Activated naive CD8-positive, alpha-beta T cell treated with anti-CD3 and anti-CD28 coated beads for 36 hours (primary cell): ENCODE measurements around the gene CD52. TPM values are rescaled to one million over a fixed set of nuclear protein-coding genes. Genes with fewer than 3 reads are reported as not detected.
"Not testable (repeated sequence)": the region's sequence is repeated elsewhere in the genome, so short reads cannot be mapped to it uniquely, and the experiment has no call there.

ENCODE experiments used
- DNase-seq: peaks from one replicate; pipeline ENCODE4 v3.0.0; 2021
- H3K27ac Mint-ChIP-seq: one replicate; pipeline ENCODE4 v1.8.0; 2022; ENCODE audit warnings: mild to moderate bottlenecking, moderate library complexity, mixed read lengths
- H3K27me3 Mint-ChIP-seq: one replicate; pipeline ENCODE4 v1.8.0; 2022; ENCODE audit warnings: mild to moderate bottlenecking, mixed read lengths
- H3K36me3 Mint-ChIP-seq: one replicate; pipeline ENCODE4 v1.8.0; 2021; ENCODE audit warnings: mild to moderate bottlenecking, mixed read lengths
- H3K4me1 Mint-ChIP-seq: one replicate; pipeline ENCODE4 v1.8.0; 2021; ENCODE audit warnings: mixed read lengths
- H3K4me3 Mint-ChIP-seq: one replicate; pipeline ENCODE4 v1.8.0; 2022; ENCODE audit warnings: mild to moderate bottlenecking, moderate library complexity, mixed read lengths
- H3K9me3 Mint-ChIP-seq: one replicate; pipeline ENCODE4 v1.8.0; 2022; ENCODE audit warnings: mixed read lengths
- total RNA-seq, 2 experiments: library from RNA; stranded (reverse); gene quantifications; one replicate each; pipeline ENCODE4 v1.2.3, GENCODE V29; 2021

The CD52 gene
- total RNA-seq, 2 experiments from 2014 or later, result 263 to 278 TPM

DNA sequence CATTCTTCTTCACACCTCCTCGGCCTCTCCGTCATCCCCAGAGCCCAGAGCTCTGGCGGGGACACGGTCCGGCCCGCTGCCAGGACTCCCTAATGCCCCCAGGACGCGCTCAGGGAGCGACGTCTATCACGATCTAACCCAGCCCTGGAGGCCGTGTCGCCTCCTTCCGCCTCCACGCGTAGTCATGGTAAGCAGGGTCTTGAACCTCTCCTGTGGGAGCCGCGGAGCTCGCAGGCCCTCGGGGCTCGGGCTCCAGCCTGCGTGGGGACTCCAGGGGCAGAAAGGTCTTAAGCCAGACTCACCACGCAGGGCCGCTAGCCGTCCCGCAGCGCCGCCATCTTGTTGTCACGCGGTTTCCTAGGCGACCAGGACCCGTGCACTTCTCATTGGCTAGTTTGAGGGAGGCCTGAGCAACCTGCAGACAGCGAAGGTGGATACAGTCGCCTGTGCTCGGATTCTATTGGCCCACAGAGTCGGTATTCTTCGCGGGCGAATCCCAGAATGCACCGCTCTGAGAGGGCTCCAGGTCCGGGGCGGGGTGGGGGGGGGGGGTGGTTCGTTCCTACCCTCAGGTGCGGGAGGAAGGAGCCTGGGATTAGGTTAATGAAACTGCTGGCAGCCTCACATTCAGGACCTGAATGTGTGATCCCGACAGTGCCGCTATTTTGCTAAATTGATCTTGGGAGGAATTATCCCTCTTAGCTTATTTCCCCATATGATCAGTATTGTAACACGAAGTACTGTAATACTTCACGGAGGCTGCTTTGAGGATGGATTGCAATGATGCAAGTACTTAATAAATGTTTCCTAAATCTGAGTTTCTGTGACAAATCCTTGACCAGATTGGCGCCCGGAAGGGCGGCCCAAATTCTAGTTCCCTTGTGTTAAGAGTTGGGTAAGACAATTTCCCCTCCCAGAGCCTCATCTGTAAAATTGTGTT, 11.2 kb upstream of the CD52 start, which contains the start of gene UBXN11:
Gene UBXN11 (minus strand): TSS at position 347 of the 940 bp plus-strand sequence. CDS start 3,753 bp downstream, outside the sequence.
- H3K4me1 Mint-ChIP-seq, result peaks cover 29% of the 10 kb centered on the region
- peak within 1 kb of the TSS; percentile 99 for H3K4me3 Mint-ChIP-seq
- DNase-seq, result peak; percentile 91
- H3K36me3 Mint-ChIP-seq, result no peaks in the 10 kb centered on the region
- peak within 1 kb of the TSS; percentile 94 for H3K27ac Mint-ChIP-seq
- H3K27me3 Mint-ChIP-seq, result no peaks in the 10 kb centered on the region
- H3K9me3 Mint-ChIP-seq, result no peaks in the 10 kb centered on the region

- H3K4me3 Mint-ChIP-seq, result peak overlapping the region; percentile 99
- peaks cover 29% of the 10 kb centered on the region for H3K4me1 Mint-ChIP-seq
- no peaks in the 10 kb centered on the region for H3K9me3 Mint-ChIP-seq
- no peaks in the 10 kb centered on the region for H3K36me3 Mint-ChIP-seq
- peak overlapping the region; percentile 94 for H3K27ac Mint-ChIP-seq
- H3K27me3 Mint-ChIP-seq, result no peaks in the 10 kb centered on the region
- DNase-seq, result no peak
Measured at GRCh38 chr1:26307363-26307781, 10.4 kb upstream of the CD52 start.

DNA sequence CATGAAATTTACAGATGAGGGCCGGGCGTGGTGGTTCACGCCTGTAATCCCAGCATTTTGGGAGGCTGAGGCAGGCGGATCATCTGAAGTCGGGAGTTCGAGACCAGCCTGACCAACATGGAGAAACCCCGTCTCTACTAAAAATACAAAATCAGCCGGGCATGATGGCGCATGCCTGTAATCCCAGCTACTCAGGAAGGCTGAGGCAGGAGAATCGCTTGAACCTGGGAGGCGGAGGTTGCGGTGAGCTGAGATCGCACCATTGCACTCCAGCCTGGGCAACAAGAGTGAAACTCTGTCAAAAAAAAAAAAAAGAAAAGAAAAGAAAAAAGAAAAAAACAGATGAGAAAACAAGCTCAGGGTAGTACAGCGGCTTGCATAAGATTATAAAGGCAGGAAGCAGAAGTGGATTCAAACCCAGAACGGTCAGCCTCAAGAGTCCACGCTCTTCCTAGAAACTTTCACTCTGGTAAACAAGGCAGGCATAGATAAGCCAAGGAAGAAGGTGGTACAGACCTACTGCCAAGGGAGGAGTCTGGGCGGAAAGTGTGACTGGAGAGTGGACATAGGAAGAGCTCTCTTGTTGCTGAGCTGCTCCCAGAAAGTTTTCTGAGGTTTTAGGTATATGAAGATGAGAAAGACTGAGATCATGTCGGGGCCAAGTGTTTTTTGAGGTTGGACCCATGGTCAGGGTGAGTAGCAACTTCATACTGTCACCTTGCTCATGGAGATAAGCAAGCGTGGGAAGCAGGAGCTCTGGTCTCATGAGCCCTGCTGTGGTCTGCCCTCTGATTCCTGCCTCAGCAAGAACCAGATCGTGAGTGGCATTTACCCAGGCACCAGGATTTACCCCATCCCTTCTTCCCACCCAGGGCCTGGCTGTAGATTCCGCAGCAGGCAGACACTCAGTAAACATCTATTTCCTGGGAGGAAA, 9.5 kb upstream of the CD52 start:
- H3K9me3 Mint-ChIP-seq, H3K27me3 Mint-ChIP-seq, H3K36me3 Mint-ChIP-seq: not testable (repeated sequence)
- Mint-ChIP-seq H3K27ac (peak overlapping the region; percentile 94), H3K4me1 (peaks cover 29% of the 10 kb centered on the region), H3K4me3 (peak overlapping the region; percentile 99)
- DNase-seq, result peak; percentile 25

DNA sequence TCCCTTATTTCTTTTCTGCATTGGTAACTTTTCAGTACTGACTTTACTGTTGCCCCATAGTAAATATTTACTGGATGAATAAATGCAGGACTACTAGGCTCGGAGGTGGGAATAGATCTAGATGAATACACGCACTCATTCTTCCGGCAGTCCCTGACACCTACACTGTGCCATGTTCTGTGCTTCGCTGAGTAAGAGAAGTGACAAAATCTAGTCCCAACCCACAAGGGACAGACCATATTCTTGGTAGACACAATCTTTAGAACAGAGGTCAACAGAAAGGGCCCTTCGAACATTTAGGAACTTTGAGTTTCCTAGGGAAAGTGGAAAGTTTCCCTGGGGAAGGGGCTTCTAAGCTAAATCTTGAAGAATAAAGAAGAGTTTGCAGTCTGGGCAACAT, 3.3 kb upstream of the CD52 start:
- no peak overlapping the region for H3K4me3 Mint-ChIP-seq
- no peak for DNase-seq
- no peaks in the 10 kb centered on the region for H3K27me3 Mint-ChIP-seq
- peaks cover 33% of the 10 kb centered on the region for H3K4me1 Mint-ChIP-seq
- no peaks in the 10 kb centered on the region for H3K9me3 Mint-ChIP-seq
- H3K36me3 Mint-ChIP-seq, result peaks cover 14% of the 10 kb centered on the region
- no peak overlapping the region for H3K27ac Mint-ChIP-seq

DNA sequence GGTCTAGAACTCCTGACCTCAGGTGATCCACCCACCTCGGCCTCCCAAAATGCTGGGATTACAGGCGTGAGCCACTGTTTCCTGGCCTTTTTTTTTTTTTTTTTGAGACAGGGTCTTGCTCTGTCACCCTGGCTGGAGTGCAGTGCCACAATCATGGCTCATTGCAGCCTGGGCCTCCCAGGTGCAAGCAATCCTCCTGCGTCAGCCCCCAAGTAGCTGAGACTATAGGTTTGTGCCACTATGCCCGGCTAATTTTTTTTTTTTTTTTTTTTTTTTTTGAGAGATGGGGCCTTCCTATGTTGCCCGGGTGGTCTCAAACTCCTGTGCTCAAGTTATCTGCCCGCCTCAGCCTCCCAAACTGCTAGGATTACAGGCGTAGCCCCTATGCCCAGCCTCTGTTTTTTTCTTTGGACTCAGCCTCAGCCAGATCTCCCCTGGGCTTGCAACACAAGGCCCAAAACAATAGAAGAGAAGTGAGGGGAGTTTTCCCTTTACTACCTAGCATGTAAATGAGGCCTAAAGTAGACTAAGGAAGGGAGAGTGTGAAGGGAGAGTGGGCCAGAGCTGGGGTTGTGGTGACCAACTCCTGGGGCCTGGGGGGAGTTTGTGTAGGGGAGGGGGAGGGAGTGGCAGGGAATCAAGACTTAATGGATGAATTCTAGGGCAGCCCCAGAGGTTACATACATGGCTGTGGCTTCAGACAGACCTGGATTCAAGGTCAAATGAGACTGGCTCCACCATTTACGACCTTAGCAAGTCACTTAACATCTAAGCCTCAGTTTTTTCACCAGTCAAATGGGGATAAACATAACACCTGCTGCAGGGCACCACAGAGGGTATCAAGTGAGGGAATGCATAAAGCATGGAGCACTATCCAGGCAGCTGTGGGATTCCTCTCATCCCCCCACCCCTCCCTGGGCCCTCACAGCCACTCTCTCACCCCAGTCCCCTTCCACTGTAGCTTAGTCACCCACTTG, 1.6 kb upstream of the CD52 start:
- Mint-ChIP-seq H3K9me3 (no peaks in the 10 kb centered on the region), H3K4me1 (peaks cover 42% of the 10 kb centered on the region), H3K36me3 (peaks cover 22% of the 10 kb centered on the region), H3K27me3 (no peaks in the 10 kb centered on the region), H3K27ac (peak overlapping the region; percentile 73), H3K4me3 (no peak overlapping the region)
- DNase-seq, result no peak

DNA sequence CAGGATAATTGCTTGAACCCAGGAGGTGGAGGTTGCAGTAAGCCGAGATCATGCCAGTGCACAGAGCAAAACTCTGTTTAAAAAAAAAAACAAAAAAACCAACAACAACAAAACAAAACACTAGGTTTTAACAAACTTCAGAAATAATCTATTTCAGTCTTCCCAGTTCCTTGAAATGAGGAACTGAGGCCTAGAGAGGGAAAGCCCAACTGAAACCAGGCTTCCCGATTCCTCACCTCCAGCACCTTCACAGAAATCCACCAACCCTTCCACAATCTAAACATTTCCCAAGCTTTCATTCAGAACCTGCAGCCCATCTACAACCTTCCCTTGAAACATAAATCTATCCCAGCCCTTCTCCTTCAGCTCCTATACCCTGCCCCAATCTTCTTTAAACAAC, 612 bp upstream of the CD52 start:
- peaks cover 27% of the 10 kb centered on the region for H3K36me3 Mint-ChIP-seq
- no peak for DNase-seq
- peak overlapping the region; percentile 94 for H3K4me3 Mint-ChIP-seq
- peaks cover 50% of the 10 kb centered on the region for H3K4me1 Mint-ChIP-seq
- H3K9me3 Mint-ChIP-seq, result no peaks in the 10 kb centered on the region
- H3K27me3 Mint-ChIP-seq, result no peaks in the 10 kb centered on the region
- H3K27ac Mint-ChIP-seq, result peak overlapping the region; percentile 97

DNA sequence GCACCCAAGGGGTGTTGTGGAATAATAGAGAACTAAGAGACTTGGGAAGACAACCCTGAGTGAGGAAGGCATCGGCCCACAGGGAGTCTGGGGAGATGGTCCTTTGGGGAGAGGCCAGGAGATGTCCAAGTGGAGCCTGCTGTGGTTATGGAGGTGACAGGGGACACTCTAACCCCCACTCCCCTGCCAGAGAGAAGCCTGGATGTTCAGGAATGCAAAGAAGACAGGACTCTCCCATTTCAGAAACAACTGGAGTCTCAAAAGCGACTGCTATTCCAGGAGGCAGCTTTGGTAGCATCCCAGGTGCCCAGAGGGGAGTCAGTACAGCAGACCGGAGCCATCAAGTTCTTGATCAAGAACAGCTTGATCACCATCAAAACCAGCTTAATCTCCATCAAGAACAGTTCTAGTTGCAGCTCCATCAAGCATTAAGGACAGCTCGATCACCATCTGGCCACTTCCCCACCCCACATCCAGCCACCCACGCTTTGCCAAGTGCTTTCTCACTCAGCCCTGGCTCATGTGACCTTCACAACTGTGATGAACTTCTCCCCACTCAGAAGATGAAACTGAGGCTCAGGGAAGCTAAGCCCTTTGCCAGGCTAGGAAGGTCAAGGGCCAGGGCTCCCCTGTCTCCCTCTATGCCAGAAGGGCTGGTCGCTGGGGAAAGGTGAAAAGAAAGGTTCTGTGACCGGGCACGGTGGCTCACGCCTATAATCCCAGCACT, 743 bp downstream of the CD52 start:
- Mint-ChIP-seq H3K27me3 (no peaks in the 10 kb centered on the region), H3K9me3 (no peaks in the 10 kb centered on the region), H3K27ac (peak overlapping the region; percentile 97), H3K36me3 (peaks cover 33% of the 10 kb centered on the region), H3K4me1 (peaks cover 58% of the 10 kb centered on the region), H3K4me3 (peak overlapping the region; percentile 94)
- peak; percentile 64 for DNase-seq

DNA sequence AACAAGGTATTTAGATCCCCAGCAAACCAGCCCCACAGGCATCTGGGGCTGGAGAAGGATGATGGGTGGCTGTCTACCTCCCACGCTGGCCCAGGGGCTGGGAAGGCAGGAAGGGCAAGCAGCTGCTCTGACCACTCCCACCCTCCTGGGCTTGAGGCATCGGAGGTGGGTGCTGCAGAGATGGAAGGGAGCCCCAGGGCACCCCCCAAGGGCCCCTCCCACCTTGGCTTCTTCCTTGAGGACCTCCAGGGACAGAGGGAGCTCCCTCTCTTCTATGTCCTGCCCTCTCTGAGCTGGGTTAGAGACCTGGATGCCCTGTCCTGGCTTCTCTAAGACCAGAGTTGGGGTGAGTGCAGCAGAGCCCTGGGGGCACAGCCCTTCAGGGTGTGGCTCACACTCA, 3.1 kb downstream of the CD52 start:
- peaks cover 44% of the 10 kb centered on the region for H3K4me1 Mint-ChIP-seq

GRCh38 chr1:26321315-26322041, 3.7 kb downstream of the CD52 start:
- peak overlapping the region; percentile 79 for H3K4me3 Mint-ChIP-seq
- H3K27me3 Mint-ChIP-seq, result no peaks in the 10 kb centered on the region
- H3K27ac Mint-ChIP-seq, result peak overlapping the region; percentile 94
- peak; percentile 90 for DNase-seq
- peaks cover 35% of the 10 kb centered on the region for H3K36me3 Mint-ChIP-seq
- H3K9me3 Mint-ChIP-seq, result no peaks in the 10 kb centered on the region
- H3K4me1 Mint-ChIP-seq, result peaks cover 39% of the 10 kb centered on the region

More for the DNA sequence above, 3.1 kb downstream of the CD52 start:
- peak overlapping the region; percentile 97 for H3K27ac Mint-ChIP-seq
- H3K9me3 Mint-ChIP-seq, result no peaks in the 10 kb centered on the region
- DNase-seq, result peak; percentile 12
- H3K27me3 Mint-ChIP-seq, result no peaks in the 10 kb centered on the region
- peaks cover 35% of the 10 kb centered on the region for H3K36me3 Mint-ChIP-seq
- peak overlapping the region; percentile 94 for H3K4me3 Mint-ChIP-seq

- no peak overlapping the region for H3K4me3 Mint-ChIP-seq
- H3K36me3 Mint-ChIP-seq, result peaks cover 35% of the 10 kb centered on the region
- H3K4me1 Mint-ChIP-seq, result peaks cover 35% of the 10 kb centered on the region
- no peak overlapping the region for H3K27ac Mint-ChIP-seq
- H3K9me3 Mint-ChIP-seq, result no peaks in the 10 kb centered on the region
- H3K27me3 Mint-ChIP-seq, result no peaks in the 10 kb centered on the region
- DNase-seq, result no peak
Measured at GRCh38 chr1:26322042-26322331, 4.2 kb downstream of the CD52 start.

DNA sequence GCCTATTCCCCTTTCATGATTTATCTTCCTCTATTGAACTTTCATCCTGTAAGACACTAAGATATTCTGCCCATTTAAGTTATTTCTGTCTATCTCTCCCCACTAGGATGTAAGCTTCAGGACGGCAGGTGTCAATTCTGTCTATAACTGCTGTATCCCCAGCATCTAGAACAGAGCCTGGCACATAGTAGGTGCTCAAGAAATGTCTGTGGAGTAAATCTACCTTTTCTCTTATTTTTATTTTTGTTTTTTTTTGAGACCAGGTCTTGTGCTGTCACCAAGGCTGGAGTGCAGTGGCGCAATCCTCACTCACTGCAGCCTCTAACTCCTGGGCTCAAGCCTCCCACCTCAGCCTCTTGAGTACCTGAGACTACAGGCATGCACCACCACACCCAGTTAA, 5.6 kb downstream of the CD52 start:
- H3K36me3 Mint-ChIP-seq, result peaks cover 33% of the 10 kb centered on the region
- peak overlapping the region; percentile 30 for H3K27ac Mint-ChIP-seq
- H3K9me3 Mint-ChIP-seq, result no peaks in the 10 kb centered on the region
- H3K4me1 Mint-ChIP-seq, result peaks cover 26% of the 10 kb centered on the region
- no peak overlapping the region for H3K4me3 Mint-ChIP-seq
- H3K27me3 Mint-ChIP-seq, result no peaks in the 10 kb centered on the region
- DNase-seq, result no peak

GRCh38 chr1:26324550-26324949, 6.8 kb downstream of the CD52 start:
- no peak for DNase-seq
- no peaks in the 10 kb centered on the region for H3K9me3 Mint-ChIP-seq
- peaks cover 21% of the 10 kb centered on the region for H3K36me3 Mint-ChIP-seq
- peak overlapping the region; percentile 12 for H3K27ac Mint-ChIP-seq
- H3K4me3 Mint-ChIP-seq, result no peak overlapping the region
- H3K4me1 Mint-ChIP-seq, result peaks cover 24% of the 10 kb centered on the region
- no peaks in the 10 kb centered on the region for H3K27me3 Mint-ChIP-seq

DNA sequence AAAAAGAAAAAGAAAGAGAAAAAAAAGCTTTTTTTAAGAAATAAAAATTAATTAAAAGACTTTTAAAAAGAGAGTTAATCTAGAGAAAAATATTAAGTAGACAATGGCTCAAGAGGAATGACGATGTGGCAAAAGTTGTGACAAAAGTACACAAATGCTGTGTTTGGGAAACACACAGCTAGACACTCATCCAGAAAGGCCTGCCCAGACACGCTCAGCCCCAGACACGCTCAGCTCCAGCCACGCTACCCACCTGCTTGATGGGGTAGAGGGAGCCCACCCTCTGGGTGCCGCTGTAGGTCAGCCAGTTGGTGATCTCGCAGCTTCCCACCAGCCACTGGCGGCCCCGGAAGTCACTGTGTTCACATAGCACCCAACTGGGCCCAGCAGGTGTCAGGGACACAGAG, 10.2 kb downstream of the CD52 start:
- H3K4me1 Mint-ChIP-seq, result peaks cover under 1% of the 10 kb centered on the region
- peaks cover 6% of the 10 kb centered on the region for H3K36me3 Mint-ChIP-seq
- no peak overlapping the region for H3K27ac Mint-ChIP-seq
- no peak overlapping the region for H3K4me3 Mint-ChIP-seq
- no peak for DNase-seq
- H3K27me3 Mint-ChIP-seq, result no peaks in the 10 kb centered on the region
- no peaks in the 10 kb centered on the region for H3K9me3 Mint-ChIP-seq
